Urinary bladder (tissue), 4 donors: ENCODE results near the gene THRA. TPM values are rescaled to one million over a fixed set of nuclear protein-coding genes. Genes with fewer than 3 reads are reported as not detected.

ENCODE experiments used
- DNase-seq: peaks from one replicate; pipeline ENCODE4 v3.0.0-alpha.2; 2015; ENCODE audit errors: extremely low spot score
- H3K27ac ChIP-seq: one replicate; pipeline ENCODE4 v1.5.1; 2013; ENCODE audit warnings: low read depth, mild to moderate bottlenecking, moderate library complexity
- H3K36me3 ChIP-seq: one replicate; pipeline ENCODE4 v1.6.1; 2013; ENCODE audit warnings: mild to moderate bottlenecking, moderate library complexity; ENCODE audit not compliant: insufficient read depth
- H3K4me1 ChIP-seq: one replicate; pipeline ENCODE4 v1.6.1; 2013; ENCODE audit warnings: mild to moderate bottlenecking, moderate library complexity; ENCODE audit not compliant: insufficient read depth
- H3K4me3 ChIP-seq: one replicate; pipeline ENCODE4 v1.5.1; 2013; ENCODE audit warnings: low read depth, low read length
- WGBS: extraction: QIAGEN DNeasy Blood & Tissue Kit; methylation state at CpG from one replicate; pipeline ENCODE4 v1.1.7; 2013; 5-methylcytosine and 5-hydroxymethylcytosine counted together
- polyA plus RNA-seq: library from polyadenylated mRNA; stranded (reverse); fragments of 200-250 nt; gene quantifications from one replicate; pipeline ENCODE4 v1.2.3, GENCODE V29; 2013
- total RNA-seq: library from RNA; depleted of rRNA; stranded (reverse); fragments of >200 nt; gene quantifications from one replicate; pipeline ENCODE4 v1.2.3, GENCODE V29; 2014
- donor health status: healthy with polysubstance abuse.
- donor health status: healthy.

THRA gene
- total and polyA plus RNA-seq, 2 donors, result 35.5 to 76.3 TPM

- no peak overlapping the region for H3K27ac ChIP-seq
- H3K4me1 ChIP-seq, result no peaks in the 10 kb centered on the region
- 82% methylated on average over 19 of the region's 19 CpGs for WGBS
- DNase-seq, result no peak
- H3K36me3 ChIP-seq, result peaks cover 3% of the 10 kb centered on the region
- H3K4me3 ChIP-seq, result no peak overlapping the region
Observed at GRCh38 chr17:40022961-40023541, 39.7 kb upstream of the THRA start.

DNA sequence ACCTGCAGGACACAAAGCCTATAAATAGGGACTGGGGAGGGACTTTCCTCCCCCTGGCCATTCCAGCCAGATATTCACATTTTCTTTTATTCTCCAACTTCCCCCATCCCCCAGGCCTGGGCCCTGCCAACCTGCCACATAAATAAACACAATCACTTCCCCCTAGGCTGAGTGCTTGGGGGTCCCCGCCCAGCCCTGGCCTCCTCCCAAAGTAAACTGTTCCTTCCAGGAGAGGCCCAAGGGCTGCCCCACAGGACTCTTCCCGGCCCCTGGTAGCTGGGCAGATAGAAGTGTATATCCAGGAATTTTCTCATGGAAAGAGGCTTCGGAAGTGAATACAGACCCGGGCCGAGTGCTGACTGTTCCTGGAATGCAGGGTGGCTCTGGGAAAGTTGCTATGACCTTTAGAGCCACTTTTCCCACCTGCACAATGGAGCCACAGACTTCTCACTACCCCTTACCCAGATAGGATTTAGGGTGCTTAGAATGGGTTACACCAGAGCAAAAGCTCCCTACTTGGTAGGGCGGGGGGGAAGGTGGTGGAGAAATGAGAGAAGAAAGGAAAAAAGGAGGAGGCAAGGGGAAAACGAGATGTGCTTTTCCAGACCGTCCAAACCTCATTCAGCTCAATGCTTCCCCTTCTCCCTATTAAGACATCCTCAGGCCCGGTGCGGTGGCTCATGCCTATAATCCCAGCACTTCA is 39.0 kb upstream of the THRA start:
- Histone ChIP-seq H3K36me3 (peaks cover 4% of the 10 kb centered on the region), H3K27ac (no peak overlapping the region), H3K4me1 (no peaks in the 10 kb centered on the region), H3K4me3 (no peak overlapping the region)
- 54% methylated on average over 10 of the region's 10 CpGs for WGBS
- peak; percentile 15 for DNase-seq

GRCh38 chr17:40024901-40025300 is 37.9 kb upstream of the THRA start:
- 94% methylated on average over 8 of the region's 8 CpGs for WGBS
- DNase-seq, result no peak
- Histone ChIP-seq H3K4me3 (no peak overlapping the region), H3K36me3 (peaks cover 5% of the 10 kb centered on the region), H3K4me1 (no peaks in the 10 kb centered on the region), H3K27ac (no peak overlapping the region)

DNA sequence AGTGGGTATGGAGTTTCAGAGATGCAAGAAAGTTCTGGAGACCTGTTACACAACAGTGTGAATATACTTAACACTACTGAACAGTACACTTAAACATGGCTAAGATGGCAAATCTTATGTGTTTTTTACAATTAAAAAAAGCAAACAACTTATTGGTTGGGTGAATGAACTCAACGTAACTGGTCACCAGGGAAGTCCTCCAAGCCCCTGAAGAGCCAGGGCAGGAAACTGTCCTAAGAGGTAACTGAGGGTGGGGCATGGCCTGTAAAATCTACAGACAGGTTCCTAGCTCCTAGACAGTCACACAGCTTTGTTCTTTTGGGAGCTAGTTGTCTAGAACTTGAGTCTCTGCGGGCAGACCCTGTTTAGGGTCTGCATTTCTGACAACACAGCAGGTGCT is 37.2 kb upstream of the THRA start:
- H3K4me1 ChIP-seq, result no peaks in the 10 kb centered on the region
- H3K27ac ChIP-seq, result no peak overlapping the region
- H3K4me3 ChIP-seq, result no peak overlapping the region
- DNase-seq, result no peak
- H3K36me3 ChIP-seq, result peaks cover 2% of the 10 kb centered on the region
- 76% methylated on average over 2 of the region's 2 CpGs for WGBS

- DNase-seq, result no peak
- no peaks in the 10 kb centered on the region for H3K4me1 ChIP-seq
- no peak overlapping the region for H3K4me3 ChIP-seq
- H3K36me3 ChIP-seq, result peaks cover 4% of the 10 kb centered on the region
- 64% methylated on average over 22 of the region's 22 CpGs for WGBS
- H3K27ac ChIP-seq, result no peak overlapping the region
Observed at GRCh38 chr17:40025991-40026815, 36.6 kb upstream of the THRA start.

DNA sequence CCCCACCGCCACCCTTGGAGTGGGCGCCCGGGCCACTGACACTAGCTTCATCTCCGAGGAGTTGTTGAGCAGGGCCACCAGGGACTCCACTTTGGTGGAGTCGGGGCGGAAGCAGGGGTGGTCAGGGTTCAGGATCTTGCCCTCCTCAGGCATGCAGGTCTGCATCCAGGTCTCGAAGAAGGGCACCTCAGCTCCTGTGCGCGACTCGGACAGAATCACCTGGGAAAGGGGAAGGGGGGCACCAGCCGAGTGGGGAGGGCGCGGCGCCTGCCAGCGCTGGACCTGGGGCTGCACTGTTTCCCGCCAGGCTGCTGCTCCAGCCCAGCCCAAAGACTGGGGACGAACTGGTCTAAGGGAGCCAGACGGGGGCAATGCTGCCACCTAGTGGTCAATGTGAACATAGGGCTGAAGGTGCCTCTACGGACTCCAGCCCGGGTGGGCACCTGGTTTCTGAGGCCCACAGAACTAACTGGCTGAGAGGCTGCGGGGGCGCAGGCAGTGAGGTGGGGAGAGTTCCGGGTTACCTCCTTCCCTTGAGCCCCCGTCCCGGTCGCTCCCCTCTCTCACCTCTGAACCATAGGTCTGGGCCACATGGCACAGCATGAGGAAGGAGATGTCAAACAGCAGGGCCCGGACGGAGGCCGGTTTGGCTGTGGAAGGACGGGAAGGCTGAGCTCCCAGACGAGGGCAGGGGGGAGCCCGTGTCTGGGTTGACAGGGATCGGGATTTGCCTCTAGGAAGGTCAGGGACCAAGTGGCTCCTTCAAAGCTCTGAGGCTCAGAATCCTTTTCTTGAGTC is 35.8 kb upstream of the THRA start:
- Histone ChIP-seq H3K4me1 (no peaks in the 10 kb centered on the region), H3K36me3 (peaks cover 4% of the 10 kb centered on the region), H3K4me3 (no peak overlapping the region), H3K27ac (no peak overlapping the region)
- DNase-seq, result peak; percentile 43
- 29% methylated on average over 33 of the region's 33 CpGs for WGBS

DNA sequence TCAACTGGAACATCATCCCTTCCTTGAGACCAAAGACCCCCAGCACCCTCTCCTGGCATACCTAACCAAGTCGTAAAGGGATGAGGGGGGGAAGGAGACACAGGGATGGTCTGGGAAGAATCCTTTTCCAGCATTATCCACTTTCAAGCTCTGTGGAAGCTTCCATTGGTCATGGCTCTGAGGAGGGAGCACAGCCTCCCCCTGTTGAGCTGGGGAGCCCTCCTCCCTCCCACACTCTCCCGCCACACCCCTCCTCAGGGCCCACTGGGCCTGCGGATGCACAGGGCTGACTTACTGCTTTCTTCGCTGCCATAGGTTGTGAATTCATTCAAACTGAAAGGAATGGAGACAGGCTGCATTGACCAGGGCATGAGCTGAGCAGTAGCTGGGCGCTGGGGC is 35.2 kb upstream of the THRA start:
- Histone ChIP-seq H3K4me1 (no peaks in the 10 kb centered on the region), H3K36me3 (peaks cover 4% of the 10 kb centered on the region), H3K27ac (no peak overlapping the region), H3K4me3 (no peak overlapping the region)
- 73% methylated on average over 5 of the region's 5 CpGs for WGBS
- DNase-seq, result no peak

DNA sequence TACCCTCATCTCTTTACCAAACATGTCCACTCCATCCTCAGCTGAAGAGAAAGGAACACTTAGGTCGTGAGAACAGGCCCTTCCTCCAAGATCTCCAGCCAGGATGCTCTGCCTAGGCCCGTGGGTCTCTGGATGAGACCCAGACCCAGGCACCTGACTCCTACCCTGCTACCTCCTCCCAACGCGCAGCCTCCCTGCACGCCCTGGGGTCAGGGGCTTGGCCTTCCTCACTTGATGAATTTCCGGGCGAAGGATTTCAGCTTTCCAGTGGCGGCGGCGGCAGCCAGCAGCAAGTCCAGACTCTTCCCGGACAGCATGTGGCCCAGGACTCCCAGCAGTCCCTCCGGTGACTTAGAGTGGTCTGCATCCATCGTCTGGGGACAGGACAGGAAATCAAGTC is 34.2 kb upstream of the THRA start:
- 89% methylated on average over 13 of the region's 13 CpGs for WGBS
- DNase-seq, result no peak
- peaks cover 7% of the 10 kb centered on the region for H3K36me3 ChIP-seq
- H3K4me1 ChIP-seq, result no peaks in the 10 kb centered on the region
- H3K27ac ChIP-seq, result no peak overlapping the region
- no peak overlapping the region for H3K4me3 ChIP-seq

GRCh38 chr17:40031706-40032105 is 31.1 kb upstream of the THRA start:
- 98% methylated on average over 11 of the region's 11 CpGs for WGBS
- H3K27ac ChIP-seq, result no peak overlapping the region

GRCh38 chr17:40032322-40033320 is 30.1 kb upstream of the THRA start:
- WGBS, result 89% methylated on average over 23 of the region's 23 CpGs
- H3K4me1 ChIP-seq, result no peaks in the 10 kb centered on the region

More at GRCh38 chr17:40031706-40032105, 31.1 kb upstream of the THRA start:
- Histone ChIP-seq H3K4me1 (no peaks in the 10 kb centered on the region), H3K4me3 (no peak overlapping the region), H3K36me3 (peaks cover 7% of the 10 kb centered on the region)
- DNase-seq, result no peak

GRCh38 chr17:40033339-40033738 is 29.4 kb upstream of the THRA start:
- Histone ChIP-seq H3K4me3 (no peak overlapping the region), H3K4me1 (no peaks in the 10 kb centered on the region), H3K27ac (no peak overlapping the region), H3K36me3 (peaks cover 7% of the 10 kb centered on the region)
- WGBS, result 91% methylated on average over 8 of the region's 8 CpGs
- DNase-seq, result no peak

More at GRCh38 chr17:40032322-40033320, 30.1 kb upstream of the THRA start:
- Histone ChIP-seq H3K27ac (no peak overlapping the region), H3K4me3 (no peak overlapping the region), H3K36me3 (peaks cover 7% of the 10 kb centered on the region)
- DNase-seq, result no peak

DNA sequence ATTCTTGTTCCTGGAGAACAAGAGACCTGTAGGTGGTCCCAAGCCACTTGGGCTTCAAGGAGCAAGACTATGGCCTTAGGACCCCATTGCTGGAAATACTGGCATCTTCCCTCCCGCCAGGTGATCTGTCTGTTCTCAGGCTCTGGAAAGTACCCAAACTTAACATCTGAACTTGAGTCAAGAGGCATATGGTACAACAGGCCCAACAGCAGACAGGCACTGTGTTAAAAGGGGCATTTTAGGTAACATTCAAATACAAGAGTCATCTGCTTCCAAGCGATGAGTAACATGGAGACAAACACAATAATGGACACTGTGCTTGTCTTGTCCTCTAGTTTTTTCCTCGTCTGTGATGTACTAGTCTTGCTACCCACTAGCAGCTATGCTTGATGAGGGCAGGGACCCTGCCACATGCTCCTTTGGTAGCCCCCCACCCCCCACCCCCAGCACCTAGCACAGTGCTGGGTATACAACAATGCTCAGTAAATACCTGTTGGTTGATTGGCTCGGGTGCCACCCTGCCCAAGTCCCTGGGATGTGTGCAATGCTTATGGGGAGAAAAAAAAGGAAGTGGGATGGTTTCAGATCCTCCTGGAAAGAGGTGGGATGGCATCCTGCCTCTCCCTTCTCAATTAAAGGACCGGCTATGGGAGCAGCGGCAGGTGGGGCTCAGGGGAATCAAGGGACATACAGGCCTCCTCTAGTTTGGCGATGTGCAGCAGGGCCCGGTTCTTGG is 28.2 kb upstream of the THRA start:
- Histone ChIP-seq H3K4me1 (no peaks in the 10 kb centered on the region), H3K36me3 (peaks cover 5% of the 10 kb centered on the region), H3K4me3 (no peak overlapping the region), H3K27ac (no peak overlapping the region)
- DNase-seq, result no peak
- WGBS, result 76% methylated on average over 8 of the region's 8 CpGs
